ENCODE measurements around the gene ANKRD60.

DNA sequence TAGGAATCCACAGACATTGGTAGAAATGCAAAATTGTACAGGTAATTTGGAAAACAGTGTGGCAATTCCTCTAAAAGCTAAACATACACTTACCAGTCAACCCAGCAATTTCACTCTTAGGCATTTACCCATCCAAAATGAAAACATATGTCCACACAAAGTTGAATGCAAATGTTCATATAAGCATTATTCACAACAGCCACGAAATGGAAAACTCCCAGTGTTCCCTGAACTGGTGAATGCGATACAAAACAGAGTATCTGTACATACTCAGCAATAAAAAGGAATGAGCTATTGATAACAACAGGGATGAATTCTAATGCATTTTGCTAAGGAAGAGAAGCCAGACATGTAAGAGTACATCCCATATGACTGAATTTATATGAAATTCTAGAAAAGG is 48.7 kb upstream of the ANKRD60 start:
- no peak for TF ChIP-seq EZH2phosphoT487 (IDR thresholded peaks at IDR 0.05; ENCODE audit: low read depth)
- TF ChIP-seq, protein P1, sequence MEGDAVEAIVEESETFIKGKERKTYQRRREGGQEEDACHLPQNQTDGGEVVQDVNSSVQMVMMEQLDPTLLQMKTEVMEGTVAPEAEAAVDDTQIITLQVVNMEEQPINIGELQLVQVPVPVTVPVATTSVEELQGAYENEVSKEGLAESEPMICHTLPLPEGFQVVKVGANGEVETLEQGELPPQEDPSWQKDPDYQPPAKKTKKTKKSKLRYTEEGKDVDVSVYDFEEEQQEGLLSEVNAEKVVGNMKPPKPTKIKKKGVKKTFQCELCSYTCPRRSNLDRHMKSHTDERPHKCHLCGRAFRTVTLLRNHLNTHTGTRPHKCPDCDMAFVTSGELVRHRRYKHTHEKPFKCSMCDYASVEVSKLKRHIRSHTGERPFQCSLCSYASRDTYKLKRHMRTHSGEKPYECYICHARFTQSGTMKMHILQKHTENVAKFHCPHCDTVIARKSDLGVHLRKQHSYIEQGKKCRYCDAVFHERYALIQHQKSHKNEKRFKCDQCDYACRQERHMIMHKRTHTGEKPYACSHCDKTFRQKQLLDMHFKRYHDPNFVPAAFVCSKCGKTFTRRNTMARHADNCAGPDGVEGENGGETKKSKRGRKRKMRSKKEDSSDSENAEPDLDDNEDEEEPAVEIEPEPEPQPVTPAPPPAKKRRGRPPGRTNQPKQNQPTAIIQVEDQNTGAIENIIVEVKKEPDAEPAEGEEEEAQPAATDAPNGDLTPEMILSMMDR (IDR thresholded peaks at IDR 0.05; ENCODE audit: low read depth, low read length) = no peak

All from OCI-LY3 (cell line).